NCI-H1417 (cell line): Measurements from ENCODE around the gene PCNA.

ENCODE experiments used
- DNase-seq, 3 experiments: peaks; one replicate each; lab custom pipeline; 2025; lab: John Stamatoyannopoulos, UW

PCNA gene

GRCh38 chr20:5065879-5066383 lies 53.8 kb downstream of the PCNA start:
- no peak for DNase-seq

GRCh38 chr20:5065166-5065878 lies 54.4 kb downstream of the PCNA start:
- no peak for DNase-seq
